ENCODE measurements around the gene MAFG.

The MAFG gene

DNA sequence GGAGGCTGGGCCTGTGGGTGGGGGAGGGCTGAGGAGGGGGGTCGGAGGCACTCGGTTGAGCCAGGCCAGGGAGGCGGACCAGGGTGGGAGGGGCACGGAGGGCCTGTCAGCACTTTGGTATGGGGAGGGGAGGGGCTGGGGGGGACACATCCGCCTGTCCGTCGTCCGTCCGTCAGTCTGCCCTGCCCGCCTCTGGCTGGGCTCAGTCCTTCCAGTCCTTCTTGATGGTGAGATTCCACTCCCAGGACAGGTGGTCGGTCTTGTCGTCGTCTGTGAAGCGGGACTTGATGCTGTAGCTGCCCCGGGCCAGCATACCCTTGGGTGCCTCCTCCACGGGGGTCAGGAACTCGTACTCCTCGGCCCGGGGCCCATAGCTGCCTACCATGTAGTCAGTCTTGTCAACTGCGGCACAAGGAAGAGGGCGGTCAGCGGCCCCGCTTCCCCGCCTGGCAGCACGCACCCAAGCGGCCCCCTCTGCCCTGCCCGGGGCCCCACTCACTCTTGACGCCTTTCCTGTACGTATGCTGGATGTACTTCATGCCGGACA, 58.8 kb downstream of the MAFG start:
- DNase-seq (ENCODE audit: low read depth, low spot score): no peak

All from brain pericyte (primary cell).